AG10803 (cell line): Measurements from ENCODE around the gene OSBPL3.
"Not testable (repeated sequence)": the region's sequence is repeated elsewhere in the genome, so short reads cannot be mapped to it uniquely, and the experiment has no call there.

ENCODE experiments used
- DNase-seq: peaks from one replicate; pipeline ENCODE4 v3.0.0; 2010; ENCODE audit warnings: low read depth
- H3K4me3 ChIP-seq: 2 replicates; pipeline ENCODE4 v1.5.1; 2011; ENCODE audit warnings: mild to moderate bottlenecking, low read length, control low read depth
- CTCF ChIP-seq: conservative IDR thresholded peaks from 2 replicates; pipeline ENCODE4 v1.5.1; 2011; ENCODE audit warnings: mild to moderate bottlenecking, low read length, control low read depth, inconsistent platforms

Gene OSBPL3

GRCh38 chr7:24801883-24802282 lies 178.1 kb downstream of the OSBPL3 start:
- no peak overlapping the region for H3K4me3 ChIP-seq
- TF ChIP-seq CTCF, result no peak
- no peak for DNase-seq

GRCh38 chr7:24800667-24801066 lies 179.3 kb downstream of the OSBPL3 start:
- DNase-seq, result no peak
- no peak overlapping the region for H3K4me3 ChIP-seq
- no peak for TF ChIP-seq CTCF

GRCh38 chr7:24800073-24800472 lies 179.9 kb downstream of the OSBPL3 start:
- H3K4me3 ChIP-seq, result no peak overlapping the region
- DNase-seq, result no peak
- TF ChIP-seq CTCF, result no peak

- H3K4me3 ChIP-seq, result no peak overlapping the region
- no peak for TF ChIP-seq CTCF
- no peak for DNase-seq
These were observed 180.5 kb downstream of the OSBPL3 start for GRCh38 chr7:24799506-24799905.

- DNase-seq, result no peak
- H3K4me3 ChIP-seq, result no peak overlapping the region
- TF ChIP-seq CTCF, result no peak
These were observed 181.7 kb downstream of the OSBPL3 start for GRCh38 chr7:24798261-24798660.

- no peak overlapping the region for H3K4me3 ChIP-seq
- no peak for DNase-seq
- TF ChIP-seq CTCF, result no peak
These were observed 182.7 kb downstream of the OSBPL3 start for GRCh38 chr7:24797270-24797669.

- no peak for DNase-seq
- no peak for TF ChIP-seq CTCF
- H3K4me3 ChIP-seq, result no peak overlapping the region
These were observed 184.6 kb downstream of the OSBPL3 start for GRCh38 chr7:24795407-24795767.

GRCh38 chr7:24794751-24795406 lies 185.1 kb downstream of the OSBPL3 start:
- not testable (repeated sequence) for DNase-seq, H3K4me3 ChIP-seq
